HG03196 (cell line): ENCODE data around the gene FAM83G.

Experiments
- ATAC-seq: cut with Tn5 transposase; IDR thresholded peaks from one replicate; pipeline ENCODE4 v1.9.1; 2021; ENCODE audit not compliant: unreplicated experiment

The FAM83G gene

DNA sequence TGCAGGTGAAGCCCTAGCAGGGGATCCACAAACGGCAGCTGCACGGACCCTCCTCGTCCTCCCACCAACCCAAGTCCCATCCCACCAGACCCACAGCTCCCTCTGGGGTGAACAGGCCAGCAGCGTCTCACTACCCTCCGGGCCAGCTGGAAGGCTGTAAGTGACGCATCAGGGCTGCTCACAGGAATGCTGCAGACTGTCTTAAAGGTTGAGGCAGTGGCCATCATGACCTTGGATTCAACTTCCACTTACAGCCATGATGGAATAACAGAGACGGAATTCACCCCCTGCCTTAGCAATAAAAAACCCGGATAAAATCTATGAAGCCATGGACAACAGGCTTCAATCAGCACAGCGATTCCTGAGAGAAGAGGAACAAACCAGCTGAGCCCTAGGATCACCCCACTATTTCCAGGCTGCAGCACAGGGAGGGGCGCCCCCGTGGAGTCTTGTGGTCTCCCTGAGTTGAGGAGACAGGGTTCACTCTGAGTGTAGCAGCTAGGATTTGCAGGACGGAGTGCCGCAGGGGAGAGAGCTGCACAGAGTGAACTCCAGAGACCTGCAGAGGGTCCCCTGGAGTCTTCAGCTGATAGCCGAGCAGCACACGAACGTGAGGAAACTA, 10.5 kb downstream of the FAM83G start:
- ATAC-seq, result no peak

DNA sequence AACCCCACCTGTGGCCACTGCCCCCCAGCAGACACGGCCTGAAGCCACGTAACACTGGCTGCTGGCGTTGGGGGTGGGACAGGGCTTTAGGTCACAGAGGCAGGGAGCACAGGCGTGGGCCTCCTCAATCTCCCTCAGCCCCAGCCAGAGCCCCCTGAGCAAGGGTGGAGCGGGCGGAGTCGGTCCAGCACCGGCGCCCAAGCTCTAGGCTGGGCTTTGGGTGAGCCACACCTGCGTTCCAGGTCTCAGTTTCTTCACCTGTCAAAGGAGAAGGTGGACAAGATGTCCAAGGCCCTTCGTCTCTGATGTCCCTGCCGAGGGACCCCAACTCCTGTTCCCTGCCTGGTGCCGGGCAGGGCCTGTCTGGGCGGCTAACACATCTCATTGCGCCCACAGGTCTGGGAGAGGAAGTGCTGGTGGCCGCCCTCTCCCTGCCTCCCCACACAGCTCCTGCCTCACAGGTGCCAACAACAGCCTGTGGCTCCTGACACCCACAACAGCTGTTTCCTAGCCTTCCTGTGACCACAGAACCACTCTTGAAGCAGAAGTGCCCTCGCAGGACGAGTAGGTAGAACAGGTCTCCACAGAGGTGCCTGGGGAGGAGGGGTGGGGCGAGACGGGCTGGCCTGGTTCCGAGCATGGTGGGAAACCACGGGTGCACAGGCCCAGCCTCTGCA, 12.0 kb downstream of the FAM83G start:
- ATAC-seq, result no peak

DNA sequence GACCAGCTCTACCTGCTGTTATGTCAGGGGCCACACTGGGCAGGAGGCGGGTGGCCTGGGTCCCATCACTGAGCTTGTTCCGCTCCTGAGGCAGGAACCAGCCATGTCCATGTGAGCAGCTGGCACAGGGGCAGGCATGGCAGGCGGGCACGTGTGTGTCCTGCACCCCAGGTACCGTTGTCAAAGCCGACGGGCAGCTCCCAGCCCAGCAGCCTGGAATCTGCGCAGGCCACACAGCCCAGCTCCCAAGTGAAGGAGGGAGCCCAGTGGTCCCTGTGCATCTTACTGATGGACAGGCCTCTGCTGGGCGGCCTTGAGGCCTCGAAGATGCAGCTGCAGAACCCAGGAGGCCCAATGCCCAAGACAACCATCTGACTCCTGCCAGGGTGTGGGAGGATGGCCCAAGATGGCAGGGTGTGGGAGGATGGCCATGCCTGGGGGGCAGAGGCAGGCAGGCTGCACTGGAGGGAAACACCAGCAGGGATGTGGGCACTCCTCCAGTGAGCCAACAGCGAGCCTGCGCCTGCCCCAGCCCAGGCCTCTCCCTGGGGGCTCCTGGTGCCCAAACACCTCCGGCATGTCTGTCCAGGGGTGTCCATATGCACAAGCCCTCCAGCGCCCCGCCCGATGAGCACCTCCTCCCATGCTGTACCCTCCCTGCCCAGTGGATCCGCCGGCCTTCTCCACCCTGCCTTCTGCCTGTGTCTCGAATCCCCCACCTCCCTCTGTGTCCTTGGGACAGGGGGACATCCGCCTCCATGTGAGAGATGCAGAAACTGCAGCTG, 12.8 kb downstream of the FAM83G start:
- no peak for ATAC-seq

DNA sequence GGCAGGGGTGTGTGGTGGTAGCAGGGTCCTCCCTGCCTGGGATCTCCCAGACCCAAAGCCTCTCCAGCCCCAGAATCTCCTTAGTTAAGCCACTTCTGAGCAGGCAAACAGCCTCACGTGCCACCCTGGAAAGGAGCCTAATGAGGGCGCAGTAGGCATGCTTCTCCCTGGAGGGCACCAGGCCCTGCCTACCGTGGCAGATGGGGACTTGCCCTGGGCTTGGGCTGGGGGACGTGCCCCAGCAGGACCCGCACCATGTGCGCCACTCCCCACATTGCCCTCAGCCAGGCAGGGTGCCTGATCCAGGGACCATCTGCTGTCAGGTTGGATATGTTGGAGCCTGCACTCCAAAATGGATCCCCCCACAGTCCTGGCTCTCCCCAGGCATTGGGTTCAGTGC, 14.2 kb downstream of the FAM83G start:
- ATAC-seq, result no peak

DNA sequence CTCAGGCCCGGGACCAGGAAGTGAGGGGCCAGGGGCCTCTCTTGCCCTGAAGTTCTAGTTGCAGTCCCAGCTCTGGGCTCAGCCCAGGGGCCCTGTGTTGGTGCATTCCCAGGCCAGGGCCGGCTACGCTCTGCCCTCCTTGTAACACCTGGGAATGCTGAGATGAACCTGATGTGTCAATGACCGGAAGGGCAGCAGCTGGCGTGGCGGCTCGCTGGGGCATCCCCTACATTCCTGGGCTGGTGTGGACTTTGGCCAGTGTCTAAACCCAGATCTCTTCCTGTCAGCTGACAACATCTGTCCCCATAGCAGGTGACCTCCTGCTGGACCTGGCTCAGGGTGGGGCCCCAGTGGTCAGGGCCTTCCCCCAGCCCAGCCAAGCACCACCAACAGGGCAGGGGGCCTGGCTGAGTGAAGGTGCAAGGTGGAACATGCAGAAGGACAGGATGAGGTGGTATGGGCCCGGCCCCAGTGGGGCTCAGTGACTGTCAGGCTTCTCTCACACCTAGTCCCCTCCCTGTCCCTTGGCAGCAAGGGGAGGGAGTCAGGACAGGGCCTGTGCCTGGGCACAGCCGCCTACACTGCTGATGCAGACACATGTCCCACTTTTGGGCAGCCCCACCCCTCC, 15.9 kb downstream of the FAM83G start:
- no peak for ATAC-seq

DNA sequence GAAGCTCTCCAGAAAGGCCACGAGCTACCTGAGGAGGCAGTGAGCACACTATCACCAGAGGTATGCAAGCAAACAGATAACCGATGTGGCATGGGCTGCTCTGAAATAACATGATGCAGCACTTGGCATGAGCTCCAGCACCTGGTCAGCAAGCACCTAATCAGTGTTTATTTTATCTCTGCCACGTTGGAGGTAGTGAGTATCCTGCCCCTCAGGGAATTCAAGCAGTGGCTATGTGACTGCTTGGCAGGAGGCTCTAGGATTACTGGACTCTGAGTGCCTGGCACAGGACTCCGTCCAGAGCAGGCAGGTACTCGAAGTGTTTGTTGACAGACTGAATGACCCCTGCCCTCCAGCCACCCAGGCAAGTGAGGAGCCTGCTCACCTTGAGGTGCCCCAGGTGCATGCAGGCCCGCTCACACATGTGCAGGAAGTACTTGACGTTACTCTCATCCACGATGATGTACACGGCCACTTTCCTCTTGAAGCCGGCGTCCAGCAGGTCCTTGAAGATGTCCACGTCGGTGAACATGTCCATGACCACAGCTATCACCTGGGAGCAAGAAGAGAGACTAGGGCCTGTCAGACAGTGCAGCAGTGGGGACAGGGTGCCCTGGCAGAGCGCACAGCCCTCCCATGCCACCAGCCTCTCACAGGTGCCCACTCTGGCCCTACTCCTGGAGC, 16.6 kb downstream of the FAM83G start:
- no peak for ATAC-seq

DNA sequence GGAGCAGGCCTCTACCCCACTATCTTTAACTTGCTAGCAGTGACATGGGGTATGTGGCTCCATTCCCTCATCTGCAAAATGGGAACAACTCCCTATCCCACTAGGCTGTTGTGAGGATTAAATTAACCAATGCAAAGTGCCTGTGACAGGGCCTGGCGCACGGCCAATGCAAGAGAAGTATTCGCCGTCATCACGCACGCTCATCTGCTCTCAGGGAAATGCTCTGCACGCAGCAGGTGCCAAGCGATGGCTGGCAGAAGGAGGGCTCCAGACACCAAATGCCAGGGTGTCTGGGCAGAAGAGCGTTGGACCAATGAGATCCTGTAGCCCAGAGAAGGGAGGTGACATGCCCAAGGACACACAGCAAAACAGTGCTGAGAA, 17.3 kb downstream of the FAM83G start:
- no peak for ATAC-seq

DNA sequence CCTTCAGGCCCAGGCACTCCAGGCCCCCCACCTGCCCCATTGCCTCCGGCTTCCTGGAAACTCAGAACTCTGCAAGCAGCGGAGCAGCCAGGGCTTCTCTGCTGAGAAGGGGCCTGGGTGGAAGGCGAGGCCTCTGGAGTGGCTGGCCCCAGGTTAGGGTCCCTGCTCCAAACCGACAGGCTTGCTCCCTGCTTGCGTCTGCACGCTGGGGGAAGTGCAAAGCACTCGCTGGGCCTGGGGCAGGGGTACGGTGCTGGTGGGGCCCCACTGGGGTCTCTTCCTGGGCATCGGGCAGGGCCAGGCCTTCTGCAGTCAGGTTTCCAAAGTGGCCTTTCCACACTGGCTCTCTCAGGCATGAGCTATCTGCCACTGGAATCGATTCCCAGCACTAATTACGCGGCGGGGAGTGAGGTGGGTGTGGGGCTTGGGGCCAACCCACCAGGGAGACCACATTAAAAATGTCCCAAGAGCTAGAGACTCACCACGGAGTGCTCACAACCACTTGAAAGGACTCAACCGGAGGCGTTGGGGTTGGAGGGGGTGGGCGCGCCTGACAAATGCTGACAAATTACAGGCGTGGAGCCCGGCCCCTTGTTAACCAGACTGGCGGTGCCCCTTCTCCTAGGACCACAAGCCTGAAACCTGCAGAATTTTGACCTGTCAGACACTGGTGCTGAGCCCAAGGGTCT, 17.9 kb downstream of the FAM83G start:
- no peak for ATAC-seq

DNA sequence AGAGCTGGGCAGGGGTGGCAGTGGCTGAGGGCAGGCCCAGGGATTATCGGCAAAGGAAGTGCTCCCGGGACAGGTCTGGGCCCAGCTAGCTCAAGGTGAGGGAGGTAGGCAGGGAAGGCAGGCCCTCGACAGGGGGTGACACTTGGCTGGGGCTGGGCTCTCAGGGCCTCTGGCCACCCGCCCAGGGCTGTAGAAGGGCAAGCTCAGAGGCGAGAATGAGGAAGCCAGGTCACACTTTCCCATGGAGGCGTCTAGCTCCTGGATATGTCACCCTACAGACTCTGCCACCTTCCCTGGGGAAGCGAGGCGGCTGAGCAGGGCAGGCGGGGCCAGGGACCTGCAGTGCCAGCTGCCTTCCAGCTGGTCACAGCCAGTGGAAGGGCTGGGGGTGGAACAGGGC, 19.1 kb downstream of the FAM83G start:
- no peak for ATAC-seq

DNA sequence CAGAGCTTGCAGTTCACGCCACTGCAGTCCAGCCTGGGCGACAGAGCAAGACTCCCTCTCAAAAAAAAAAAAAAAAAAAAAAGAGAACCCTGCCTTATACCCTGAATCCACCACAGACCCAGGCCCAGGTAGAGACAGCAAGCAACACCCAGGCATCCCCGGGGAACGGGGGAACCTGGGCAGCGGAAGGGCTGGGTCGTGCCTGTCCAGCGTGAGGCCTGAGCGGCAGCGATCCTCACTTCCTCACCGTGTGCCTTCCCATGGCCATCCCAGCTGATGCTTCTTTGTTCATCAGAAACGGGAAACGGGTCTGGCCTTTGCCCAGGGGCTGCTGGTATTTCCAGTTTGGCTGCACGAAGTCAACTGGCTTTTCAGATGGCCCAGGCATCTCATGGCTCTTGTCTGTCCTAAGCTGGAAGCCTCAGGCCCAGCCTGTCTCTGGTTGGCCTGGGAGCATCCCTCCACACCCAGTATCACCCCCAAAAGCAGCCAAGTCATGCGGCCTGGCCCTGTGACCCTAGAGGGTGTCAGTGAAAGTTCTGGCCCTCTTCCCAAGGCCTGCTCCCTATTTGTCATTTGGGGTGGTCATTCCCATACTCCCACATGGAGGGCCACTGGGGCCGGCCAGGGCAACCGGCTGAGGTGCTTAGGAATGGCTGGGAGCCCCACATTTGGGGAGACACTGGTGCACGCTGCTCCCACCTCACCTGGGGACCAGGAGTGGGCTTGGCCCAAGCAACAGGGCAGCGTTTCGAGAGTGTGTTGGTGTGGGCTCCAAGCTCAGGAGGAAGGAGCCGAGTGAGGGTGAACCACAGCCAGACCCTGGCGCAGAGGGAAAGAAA, 20.1 kb downstream of the FAM83G start:
- ATAC-seq, result no peak

DNA sequence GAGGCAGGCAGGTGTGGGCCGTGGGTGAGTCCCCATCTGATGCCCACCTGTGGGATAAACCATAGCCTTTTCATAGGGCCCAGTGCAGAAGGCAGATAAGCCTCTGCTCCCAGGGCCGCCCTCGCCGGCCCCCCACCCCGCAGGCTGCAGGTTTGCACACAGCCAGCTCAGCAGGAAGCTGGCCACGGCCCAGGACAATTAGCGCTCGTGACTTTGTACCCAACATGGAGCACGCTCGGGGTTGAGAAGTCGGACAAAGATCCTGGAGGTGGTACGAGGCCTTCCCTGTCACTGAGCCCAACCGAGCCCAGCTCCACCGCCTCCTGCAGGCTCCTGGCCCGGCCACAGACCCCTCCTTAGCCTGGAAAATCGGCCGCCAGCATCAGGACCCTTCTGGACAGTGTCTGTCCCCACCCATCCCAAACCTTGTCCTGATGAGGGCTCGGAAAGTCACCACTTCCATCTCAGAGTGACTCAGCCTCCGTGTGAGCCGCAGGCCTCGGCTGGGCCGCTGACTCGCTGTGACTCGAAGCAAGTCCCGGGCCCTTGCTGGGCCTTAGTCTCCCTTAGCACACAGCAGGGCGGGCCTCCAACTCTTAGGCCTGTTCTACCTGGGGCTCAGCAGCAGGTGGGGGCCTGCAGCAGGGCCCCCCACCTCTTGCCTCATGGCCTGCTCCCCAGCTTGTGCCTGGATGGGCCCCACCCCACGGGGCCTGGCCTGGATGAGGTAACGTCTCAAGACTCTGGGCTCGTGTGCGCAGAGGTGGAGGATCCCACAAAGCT, 22.7 kb downstream of the FAM83G start:
- no peak for ATAC-seq

DNA sequence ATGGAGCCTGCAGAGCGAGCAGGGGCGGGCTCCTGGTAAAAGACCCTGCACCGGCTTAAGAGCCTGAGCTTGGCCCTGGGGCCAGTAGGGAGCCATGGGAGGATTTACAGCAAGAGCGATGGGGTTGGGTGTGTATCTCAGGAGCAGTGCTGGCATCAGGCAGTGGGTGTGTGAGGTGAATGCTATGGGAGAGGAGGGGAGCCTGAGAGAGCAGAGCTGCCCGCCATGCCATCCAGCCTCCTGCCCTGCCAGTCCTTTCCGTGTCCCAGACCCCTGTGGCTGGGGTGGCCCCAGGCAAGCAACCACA, 23.3 kb downstream of the FAM83G start:
- no peak for ATAC-seq

DNA sequence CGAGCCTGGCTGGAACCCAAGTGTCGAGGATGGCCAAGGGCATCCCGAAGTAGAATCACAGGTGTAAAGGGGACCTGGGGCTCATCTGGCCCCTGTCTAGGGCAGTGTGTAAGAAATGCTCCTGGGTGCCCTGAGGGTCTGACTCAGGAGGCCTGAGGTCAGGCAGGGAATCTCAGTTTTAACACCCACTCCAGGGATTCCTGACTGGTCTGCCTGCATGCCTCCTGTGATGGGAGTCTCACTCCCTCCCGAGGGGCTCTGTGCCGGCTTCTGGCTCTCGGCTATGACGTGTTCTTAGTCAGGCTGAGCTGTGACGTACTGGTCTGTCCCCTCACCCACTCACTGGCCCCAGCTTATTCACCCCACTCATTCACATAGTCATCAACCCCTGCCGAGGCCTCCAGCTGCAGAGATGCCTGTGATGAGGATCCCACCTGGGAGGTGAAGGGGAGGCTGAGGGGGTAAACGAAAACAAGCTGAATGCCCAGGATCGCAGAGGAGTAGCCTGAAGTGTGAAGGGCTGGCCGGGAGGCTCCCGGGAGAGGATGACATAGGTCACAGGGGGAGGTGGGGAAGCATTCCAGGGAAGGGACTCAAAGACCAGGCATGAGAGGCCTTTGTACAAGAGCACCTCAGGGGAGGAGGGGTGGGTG, 23.8 kb downstream of the FAM83G start:
- no peak for ATAC-seq

DNA sequence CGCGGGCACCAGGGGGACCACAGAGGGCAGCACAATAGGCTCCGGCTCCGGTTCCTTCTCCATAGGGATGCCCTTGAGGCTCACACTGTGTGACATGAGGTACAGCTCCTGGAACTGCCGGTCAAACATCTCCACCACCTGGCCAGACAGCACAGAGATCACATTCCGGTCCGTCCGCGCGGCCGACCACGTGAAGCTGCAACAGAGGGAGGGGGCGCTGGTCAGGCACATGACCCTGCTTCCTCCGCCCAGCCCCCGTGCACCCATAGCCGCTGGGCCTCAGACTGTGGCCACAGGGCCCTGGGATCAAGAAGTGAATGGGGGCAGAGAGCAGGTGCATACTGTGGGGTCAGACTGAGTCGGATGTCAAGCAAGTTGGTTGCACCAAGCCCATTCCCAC, 25.9 kb downstream of the FAM83G start:
- no peak for ATAC-seq

DNA sequence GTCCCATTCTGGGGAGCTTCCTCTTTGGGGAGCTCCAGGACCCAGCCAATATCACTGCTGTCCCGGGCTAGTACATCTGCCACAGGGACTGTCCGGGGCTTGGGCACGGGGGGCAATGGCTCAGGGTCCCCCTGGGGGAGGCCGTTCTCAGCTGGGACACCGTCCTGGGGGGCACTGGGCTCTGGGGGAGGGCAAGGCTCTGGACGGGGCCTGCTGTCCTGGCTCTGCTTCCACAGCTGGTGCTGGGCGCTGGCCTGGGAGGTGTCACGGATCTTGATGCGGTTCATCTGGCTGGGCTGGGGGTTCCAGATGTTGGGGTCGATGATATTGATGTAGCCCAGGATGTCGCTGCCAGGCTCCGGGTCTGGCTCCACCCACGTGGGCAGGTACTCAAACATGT, 26.5 kb downstream of the FAM83G start:
- no peak for ATAC-seq

DNA sequence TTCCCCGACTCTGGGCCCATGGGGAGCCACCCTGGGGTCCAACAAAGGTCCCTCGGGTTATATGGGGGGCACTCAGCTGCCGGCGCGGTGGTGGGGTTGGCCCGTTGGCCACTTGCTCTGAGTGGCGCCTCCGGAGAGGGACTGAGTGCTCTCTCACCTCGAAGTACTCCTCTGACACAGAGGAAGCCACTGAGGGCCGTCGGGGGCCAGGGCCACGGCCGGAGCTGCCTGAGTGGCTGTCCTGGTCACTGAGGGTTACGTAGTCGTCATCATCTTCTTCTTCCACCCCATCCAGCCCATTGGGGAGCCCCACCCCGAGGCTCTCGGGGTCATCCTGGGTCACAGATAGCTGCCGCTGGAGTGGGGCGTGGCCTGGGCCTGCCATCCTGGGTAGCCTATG, 26.9 kb downstream of the FAM83G start:
- no peak for ATAC-seq

DNA sequence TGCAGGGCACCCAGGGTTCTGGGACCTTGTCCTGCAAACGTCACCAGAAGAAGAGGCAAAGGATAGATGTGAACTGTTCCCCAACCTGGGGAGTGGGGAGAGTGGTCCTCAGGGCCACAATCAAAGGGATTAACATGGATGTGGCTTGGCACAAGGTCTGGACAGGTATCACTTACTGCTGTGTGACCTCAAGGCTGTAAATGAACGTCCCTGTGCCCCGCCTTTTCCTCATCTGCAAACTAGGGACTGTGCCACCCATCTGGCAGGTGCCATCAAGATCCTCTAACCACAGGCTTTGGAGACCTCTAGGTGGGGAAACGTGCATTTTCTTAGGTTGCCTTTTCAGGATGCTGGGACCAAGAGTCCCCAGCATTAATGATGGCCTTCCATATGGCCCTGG, 27.5 kb downstream of the FAM83G start:
- ATAC-seq, result no peak

DNA sequence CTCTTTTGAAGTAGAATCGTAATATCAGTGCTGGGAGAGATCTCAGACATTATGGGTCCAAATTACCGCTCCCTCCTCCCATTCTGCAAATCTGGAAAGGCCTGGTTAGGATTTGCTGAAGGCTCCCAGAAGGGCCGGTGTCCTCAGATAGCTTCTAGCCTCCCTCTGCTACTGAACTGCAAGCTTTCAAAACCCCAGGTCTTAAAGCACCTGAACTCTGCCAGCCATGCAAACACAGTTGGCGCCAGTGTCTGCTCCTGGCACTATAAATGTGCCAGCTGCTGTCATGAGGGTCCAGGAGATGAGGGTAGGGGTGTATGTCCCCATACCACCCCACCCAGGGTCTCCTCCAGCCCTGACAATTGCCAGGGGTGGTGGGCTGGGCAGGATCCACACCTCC, 28.4 kb downstream of the FAM83G start:
- ATAC-seq, result no peak

DNA sequence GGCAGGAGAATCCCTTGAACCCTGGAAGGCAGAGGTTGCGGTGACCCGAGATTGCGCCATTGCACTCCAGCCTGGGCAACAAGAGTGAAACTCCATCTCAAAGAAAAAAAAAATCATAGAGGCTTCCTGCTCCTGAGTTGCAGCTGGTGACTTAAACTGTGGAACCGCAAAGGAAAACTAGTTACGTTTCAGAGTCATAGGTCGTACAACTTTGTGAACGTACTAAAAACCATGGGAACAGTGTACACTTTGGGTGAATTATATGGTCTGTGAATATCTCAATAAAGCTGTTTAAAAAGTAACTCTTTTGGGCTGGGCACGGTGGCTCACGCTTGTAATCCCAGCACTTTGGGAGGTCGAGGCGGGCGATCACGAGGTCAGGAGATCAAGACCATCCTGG, 29.0 kb downstream of the FAM83G start:
- ATAC-seq, result no peak
